Activated CD8-positive, alpha-beta T cell treated with anti-CD3 and anti-CD28 coated beads, Interleukin-2, amount 10 ng/mL, durations not matched to agents 7 days and 5 days (primary cell): ENCODE measurements around the gene RAB11FIP3. TPM values are rescaled to one million over a fixed set of nuclear protein-coding genes. Genes with fewer than 3 reads are reported as not detected.
"Not testable (repeated sequence)": the region's sequence is repeated elsewhere in the genome, so short reads cannot be mapped to it uniquely, and the experiment has no call there.

ENCODE experiments used
- ATAC-seq: fragments of 150-1000 bp; cut with Tn5 transposase; one replicate; pipeline ENCODE4 v1.10.0; 2021; ENCODE audit warnings: moderate library complexity
- CTCF ChIA-PET: fragments of 350-600 bp; sonication (Branson Sonifier 250); formaldehyde crosslinking; loops from one replicate; lab custom pipeline; 2021; ENCODE audit warnings: antibody characterized with exemption; lab: Charles Lee
- POLR2A ChIA-PET: fragments of 350-600 bp; sonication (Branson Sonifier 250); formaldehyde crosslinking; loops from one replicate; lab custom pipeline; 2021; ENCODE audit warnings: antibody characterized with exemption; lab: Charles Lee
- DNase-seq: peaks from one replicate; pipeline ENCODE4 v3.0.0-alpha.2; 2020
- H3K27ac Mint-ChIP-seq: one replicate; pipeline ENCODE4 v1.8.0; 2021; ENCODE audit warnings: mild to moderate bottlenecking, mixed read lengths
- H3K27me3 Mint-ChIP-seq: one replicate; pipeline ENCODE4 v1.8.0; 2021; ENCODE audit warnings: low read depth, mixed read lengths
- H3K36me3 Mint-ChIP-seq: one replicate; pipeline ENCODE4 v1.8.0; 2021; ENCODE audit warnings: low read depth, mixed read lengths
- H3K4me1 Mint-ChIP-seq: one replicate; pipeline ENCODE4 v1.8.0; 2021; ENCODE audit warnings: low read depth, mixed read lengths
- H3K4me3 Mint-ChIP-seq: one replicate; pipeline ENCODE4 v1.8.0; 2021; ENCODE audit warnings: mild to moderate bottlenecking, mixed read lengths
- H3K9me3 Mint-ChIP-seq: one replicate; pipeline ENCODE4 v1.8.0; 2022; ENCODE audit warnings: mixed read lengths; ENCODE audit not compliant: insufficient read depth
- total RNA-seq, 2 experiments: library from RNA; stranded (reverse); gene quantifications; one replicate each; pipeline ENCODE4 v1.2.3, GENCODE V29; 2021

RAB11FIP3 gene
- total RNA-seq, 2 experiments from 2014 or later, result 20.7 to 23.4 TPM

GRCh38 chr16:459761-460160 is 34.3 kb downstream of the RAB11FIP3 start:
- POLR2A ChIA-PET, result no interaction called here
- Mint-ChIP-seq H3K9me3 (no peaks in the 10 kb centered on the region), H3K27me3 (no peaks in the 10 kb centered on the region), H3K4me1 (no peaks in the 10 kb centered on the region), H3K4me3 (no peak overlapping the region), H3K36me3 (no peaks in the 10 kb centered on the region), H3K27ac (no peak overlapping the region)
- CTCF ChIA-PET, result no interaction called here
- ATAC-seq, result no peak
- no peak for DNase-seq

GRCh38 chr16:460787-461186 is 35.3 kb downstream of the RAB11FIP3 start:
- no peak for DNase-seq
- CTCF ChIA-PET, result no interaction called here
- H3K27me3 Mint-ChIP-seq, result no peaks in the 10 kb centered on the region
- H3K4me1 Mint-ChIP-seq, result no peaks in the 10 kb centered on the region
- POLR2A ChIA-PET, result no interaction called here
- no peak overlapping the region for H3K27ac Mint-ChIP-seq
- no peaks in the 10 kb centered on the region for H3K36me3 Mint-ChIP-seq
- H3K4me3 Mint-ChIP-seq, result no peak overlapping the region
- H3K9me3 Mint-ChIP-seq, result no peaks in the 10 kb centered on the region
- ATAC-seq, result no peak

GRCh38 chr16:463071-463470 is 37.6 kb downstream of the RAB11FIP3 start:
- H3K4me3 Mint-ChIP-seq, result no peak overlapping the region
- ChIA-PET POLR2A (no interaction called here), CTCF (no interaction called here)
- H3K27me3 Mint-ChIP-seq, result no peaks in the 10 kb centered on the region
- ATAC-seq (no peak), DNase-seq (no peak)
- no peaks in the 10 kb centered on the region for H3K36me3 Mint-ChIP-seq
- H3K4me1 Mint-ChIP-seq, result no peaks in the 10 kb centered on the region
- no peak overlapping the region for H3K27ac Mint-ChIP-seq
- H3K9me3 Mint-ChIP-seq, result no peaks in the 10 kb centered on the region

GRCh38 chr16:466651-467050 is 41.2 kb downstream of the RAB11FIP3 start:
- POLR2A ChIA-PET, result interaction anchor here (0.6 kb wide), 1 partner anchor 379 kb away, joined by 3 read pairs; no protein-coding TSS in a partner anchor
- H3K9me3 Mint-ChIP-seq, result no peaks in the 10 kb centered on the region
- H3K4me3 Mint-ChIP-seq, result no peak overlapping the region

GRCh38 chr16:467249-467871 is 41.9 kb downstream of the RAB11FIP3 start:
- CTCF ChIA-PET, H3K27me3 Mint-ChIP-seq, DNase-seq, ATAC-seq, H3K4me3 Mint-ChIP-seq, POLR2A ChIA-PET, H3K4me1 Mint-ChIP-seq, H3K27ac Mint-ChIP-seq, H3K36me3 Mint-ChIP-seq, H3K9me3 Mint-ChIP-seq: not testable (repeated sequence)

More at GRCh38 chr16:466651-467050, 41.2 kb downstream of the RAB11FIP3 start:
- Mint-ChIP-seq H3K4me1 (no peaks in the 10 kb centered on the region), H3K36me3 (no peaks in the 10 kb centered on the region), H3K27me3 (no peaks in the 10 kb centered on the region), H3K27ac (no peak overlapping the region)
- no peak for ATAC-seq
- CTCF ChIA-PET, result no interaction called here
- DNase-seq, result no peak

- ChIA-PET CTCF (no interaction called here), POLR2A (no interaction called here)
- DNase-seq (no peak), ATAC-seq (no peak)
- Mint-ChIP-seq H3K4me3 (no peak overlapping the region), H3K4me1 (no peaks in the 10 kb centered on the region), H3K27ac (no peak overlapping the region), H3K9me3 (no peaks in the 10 kb centered on the region), H3K27me3 (no peaks in the 10 kb centered on the region), H3K36me3 (no peaks in the 10 kb centered on the region)
Measured at GRCh38 chr16:468068-468821, 42.8 kb downstream of the RAB11FIP3 start.

GRCh38 chr16:469459-469858 is 44.0 kb downstream of the RAB11FIP3 start:
- H3K9me3 Mint-ChIP-seq, ATAC-seq, H3K4me1 Mint-ChIP-seq, DNase-seq, H3K4me3 Mint-ChIP-seq, H3K27me3 Mint-ChIP-seq, H3K36me3 Mint-ChIP-seq, POLR2A ChIA-PET, CTCF ChIA-PET, H3K27ac Mint-ChIP-seq: not testable (repeated sequence)

GRCh38 chr16:470418-470817 is 45.0 kb downstream of the RAB11FIP3 start:
- ChIA-PET CTCF (no interaction called here), POLR2A (no interaction called here)
- Mint-ChIP-seq H3K36me3 (no peaks in the 10 kb centered on the region), H3K27me3 (no peaks in the 10 kb centered on the region), H3K4me3 (no peak overlapping the region), H3K27ac (no peak overlapping the region), H3K4me1 (no peaks in the 10 kb centered on the region), H3K9me3 (no peaks in the 10 kb centered on the region)
- ATAC-seq (no peak), DNase-seq (no peak)

GRCh38 chr16:471353-472198 is 46.1 kb downstream of the RAB11FIP3 start:
- Mint-ChIP-seq H3K36me3 (no peaks in the 10 kb centered on the region), H3K9me3 (no peaks in the 10 kb centered on the region), H3K27ac (no peak overlapping the region), H3K4me3 (no peak overlapping the region), H3K4me1 (no peaks in the 10 kb centered on the region), H3K27me3 (no peaks in the 10 kb centered on the region)
- no peak for DNase-seq
- no peak for ATAC-seq
- ChIA-PET CTCF (no interaction called here), POLR2A (no interaction called here)

GRCh38 chr16:472199-472504 is 46.7 kb downstream of the RAB11FIP3 start:
- ChIA-PET CTCF (no interaction called here), POLR2A (no interaction called here)
- DNase-seq (no peak), ATAC-seq (no peak)
- Mint-ChIP-seq H3K4me3 (no peak overlapping the region), H3K36me3 (no peaks in the 10 kb centered on the region), H3K27ac (no peak overlapping the region), H3K9me3 (no peaks in the 10 kb centered on the region), H3K4me1 (no peaks in the 10 kb centered on the region), H3K27me3 (no peaks in the 10 kb centered on the region)

GRCh38 chr16:473046-474043 is 47.9 kb downstream of the RAB11FIP3 start:
- H3K27me3 Mint-ChIP-seq, result no peaks in the 10 kb centered on the region
- no peaks in the 10 kb centered on the region for H3K4me1 Mint-ChIP-seq
- ATAC-seq, result no peak
- no peaks in the 10 kb centered on the region for H3K36me3 Mint-ChIP-seq
- ChIA-PET CTCF (no interaction called here), POLR2A (interaction anchor here (0.7 kb wide), 1 partner anchor 115 kb away, joined by 3 read pairs; no protein-coding TSS in a partner anchor)
- no peak overlapping the region for H3K27ac Mint-ChIP-seq
- H3K4me3 Mint-ChIP-seq, result no peak overlapping the region
- DNase-seq, result no peak
- no peaks in the 10 kb centered on the region for H3K9me3 Mint-ChIP-seq
